Stomach (tissue), 4 donors: Measurements from ENCODE around the gene TPRG1L.

Source experiments
- CTCF ChIP-seq, 7 experiments: fragments of 450-650 bp in 4 of 7; fragments of 200-600 bp in 3 of 7; sonication (generic) in 3 of 7; IDR thresholded peaks; one replicate each; pipeline ENCODE4 v1.5.1; 2016 to 2019; ENCODE audit warnings: antibody characterized with exemption in 7 of 7, control low read depth in 2 of 7, mild to moderate bottlenecking in 1 of 7
- EP300 ChIP-seq: sonication (generic); formaldehyde crosslinking; IDR thresholded peaks from one replicate; pipeline ENCODE4 v1.6.1; 2017; ENCODE audit warnings: antibody characterized with exemption
- POLR2A ChIP-seq, 4 donors: fragments of 450-650 bp; IDR thresholded peaks; one replicate each; pipeline ENCODE4 v1.6.1; 2016; ENCODE audit warnings: antibody characterized with exemption in 4 of 4, control low read depth in 2 of 4, mild to moderate bottlenecking in 1 of 4, moderate library complexity in 1 of 4
- POLR2AphosphoS5 ChIP-seq, 3 donors: sonication (generic); formaldehyde crosslinking; IDR thresholded peaks; one replicate each; pipeline ENCODE4 v1.6.1; 2016; ENCODE audit warnings: antibody characterized with exemption in 3 of 3

GRCh38 chr1:3590951-3591865 lies 33.6 kb upstream of the TPRG1L start:
- TF ChIP-seq EP300, result no peak
- no peak for TF ChIP-seq POLR2A (IDR thresholded peaks at IDR 0.05)
- no peak for TF ChIP-seq CTCF (IDR thresholded peaks at IDR 0.05)
- TF ChIP-seq POLR2AphosphoS5 (IDR thresholded peaks at IDR 0.05), result no peak
